ENCODE results near the gene ALDH1L1. TPM values are rescaled to one million over a fixed set of nuclear protein-coding genes. Genes with fewer than 3 reads are reported as not detected.

ALDH1L1 gene
- total and polyA plus RNA-seq, 2 of the 8 experiments (the other 6 are each of a cell fraction or from before 2014, with no cell fraction given) = 0.98 to 1.6 TPM

GRCh38 chr3:126061301-126062032 is 118.9 kb downstream of the ALDH1L1 start:
- TF ChIP-seq KDM1A (IDR thresholded peaks at IDR 0.05; ENCODE audit: borderline replicate concordance, low read length) (no peak), ATF2 (IDR thresholded peaks at IDR 0.05; ENCODE audit: low read length) (no peak), TCF12 (IDR thresholded peaks at IDR 0.05; ENCODE audit: low read depth, low read length) (no peak), ATF3 (IDR thresholded peaks at IDR 0.05; ENCODE audit: insufficient read depth, low read depth, low read length) (no peak), CHD2 (IDR thresholded peaks at IDR 0.05; ENCODE audit: low read length) (no peak), HDAC2 (IDR thresholded peaks at IDR 0.05; ENCODE audit: borderline replicate concordance in 1 of 2, low read depth in 2 of 2, low read length in 2 of 2) (no peak)

More at GRCh38 chr3:126061301-126062032, 118.9 kb downstream of the ALDH1L1 start:
- FAIRE-seq (no peak), DNase-seq (ENCODE audit: low read depth in 1 of 2, low spot score in 2 of 2) (no peak)
- no peak overlapping the region for H3K18ac ChIP-seq (ENCODE audit: extremely low read depth, low read length)
- no peak overlapping the region for H2BK20ac ChIP-seq (ENCODE audit: low read length)
- H3K4me1 ChIP-seq (replicated peaks in 1 of 4; ENCODE audit: control insufficient read depth in 3 of 4, insufficient read depth in 4 of 4, low read length in 3 of 4) = peaks cover 0 to 5% (median 2%) of the 10 kb centered on the region in 4 experiments; a peak in 4 of 7 replicates
- H2BK5ac ChIP-seq (ENCODE audit: low read depth, low read length) = no peak overlapping the region
- no peak overlapping the region for H3K14ac ChIP-seq (ENCODE audit: insufficient read length)
- H4K91ac ChIP-seq (replicated peaks; ENCODE audit: insufficient read length, low read length) = no peak overlapping the region
- H2BK15ac ChIP-seq (ENCODE audit: low read length) = no peak overlapping the region
- no peak overlapping the region for H3K27ac ChIP-seq (ENCODE audit: low read depth, low read length)
- H3K23me2 ChIP-seq (ENCODE audit: low read depth, low read length) = no peaks in the 10 kb centered on the region
- no peak overlapping the region for H3K4me2 ChIP-seq (ENCODE audit: insufficient read depth in 1 of 2, low read depth in 2 of 2, low read length in 2 of 2)
- no peaks in the 10 kb centered on the region for H4K20me1 ChIP-seq (replicated peaks in 1 of 2; ENCODE audit: control insufficient read depth in 1 of 2, insufficient read depth in 2 of 2, low read length in 2 of 2)
- 0 out of 2 replicates have a peak overlapping the region, but pooled peaks have one; percentile 52 for H2BK12ac ChIP-seq (ENCODE audit: low read depth, low read length)
- no peaks in the 10 kb centered on the region for H3K36me3 ChIP-seq (ENCODE audit: control insufficient read depth in 2 of 4, insufficient read depth in 4 of 4, low read length in 3 of 4)
- H3K23ac ChIP-seq (ENCODE audit: insufficient read length) = no peak overlapping the region
- H2BK120ac ChIP-seq (replicated peaks; ENCODE audit: low read depth, low read length) = no peak overlapping the region
- H3K79me2 ChIP-seq (ENCODE audit: control insufficient read depth in 1 of 2, insufficient read depth in 2 of 2, low read length in 2 of 2) = no peaks in the 10 kb centered on the region
- no peak overlapping the region for H4K5ac ChIP-seq (ENCODE audit: insufficient read length, low read depth, low read length)
- H3K56ac ChIP-seq (replicated peaks; ENCODE audit: insufficient read length, low read depth, low read length) = no peak overlapping the region
- CTCF ChIA-PET (ENCODE audit: partially characterized antibody) = interaction anchor here (0.7 to 1.0 kb wide), 2 partner anchors 39 to 126 kb away, joined by 3 read pairs; no protein-coding TSS in a partner anchor
- H2AFZ ChIP-seq (ENCODE audit: low read length) = no peak overlapping the region
- no peaks in the 10 kb centered on the region for H3K9me3 ChIP-seq (ENCODE audit: insufficient read depth in 2 of 2, low read depth in 1 of 2, low read length in 1 of 2)
- H3K79me1 ChIP-seq (ENCODE audit: low read depth, low read length) = no peaks in the 10 kb centered on the region
- POLR2A ChIA-PET (ENCODE audit: partially characterized antibody) = no interaction called here
- no peak overlapping the region; the same call in 1 of the 2 replicates for H4K8ac ChIP-seq (ENCODE audit: extremely low read depth, insufficient read depth, low read length)
- H3K4me3 ChIP-seq (ENCODE audit: extremely low read depth in 1 of 4, insufficient read depth in 2 of 4, low read depth in 3 of 4, low read length in 4 of 4) = no peak overlapping the region
- H3K27me3 ChIP-seq (replicated peaks in 1 of 4; ENCODE audit: control insufficient read depth in 3 of 4, extremely low read depth in 1 of 4, insufficient read depth in 3 of 4, low read length in 3 of 4) = no peaks in the 10 kb centered on the region
- 94% methylated on average over 8 of the region's 8 CpGs; no CpG with 5 or more reads in 1 of the 2 experiments for WGBS, 2 experiments (ENCODE audit: extremely low coverage in 1 of 2, insufficient coverage in 1 of 2, insufficient read length in 1 of 2, insufficient replicate concordance in 2 of 2, low coverage in 1 of 2, low lambda C conversion rate in 2 of 2, missing lambda C conversion rate in 1 of 2)
- no peak overlapping the region for H2AK5ac ChIP-seq (ENCODE audit: low read depth, low read length)
- H3K9ac ChIP-seq (replicated peaks in 1 of 4; ENCODE audit: extremely low read depth in 1 of 4, low read depth in 3 of 4, low read length in 3 of 4) = no peak overlapping the region
- no peak overlapping the region for H3K4ac ChIP-seq (replicated peaks; ENCODE audit: insufficient read length, low read depth, low read length)
